Measurements from ENCODE around the gene SBF2. TPM values are rescaled to one million over a fixed set of nuclear protein-coding genes. Genes with fewer than 3 reads are reported as not detected.

SBF2 gene
- total and polyA plus RNA-seq, 2 donors (not counting 1 experiment from before 2014, with no cell fraction given), result 5.6 to 17.7 TPM

- Histone ChIP-seq H3K4me2 (replicated peaks; ENCODE audit: low read depth, low read length, poor library complexity, severe bottlenecking) (peak overlapping the region; percentile 99), H3K27ac (ENCODE audit: low read length in 2 of 2) (no peak overlapping the region), H3K4me3 (ENCODE audit: control extremely low read depth in 1 of 5, extremely low read depth in 1 of 5, insufficient read depth in 1 of 5, low read depth in 2 of 5, low read length in 4 of 5) (peak overlapping the region in 4 of 5 experiments; percentile 41 to 78 (median 57)), H3K36me3 (replicated peaks in 1 of 2; ENCODE audit: control extremely low read depth in 1 of 2, control insufficient read depth in 1 of 2, extremely low read depth in 1 of 2, insufficient read depth in 2 of 2, low read length in 1 of 2) (no peaks in the 10 kb centered on the region), H3K9me3 (ENCODE audit: control extremely low read depth in 1 of 3, control insufficient read depth in 2 of 3, insufficient read depth in 1 of 3, low read length in 2 of 3) (no peaks in the 10 kb centered on the region), H2AFZ (ENCODE audit: insufficient read depth, low read depth, low read length, poor library complexity, severe bottlenecking) (peak overlapping the region; percentile 91), H3K27me3 (replicated peaks in 1 of 4; ENCODE audit: control extremely low read depth in 1 of 4, control insufficient read depth in 3 of 4, insufficient read depth in 4 of 4, low read length in 3 of 4) (peaks cover 0 to 25% (median 13%) of the 10 kb centered on the region in 4 experiments), H4K20me1 (ENCODE audit: control insufficient read depth, insufficient read depth, low read length, poor library complexity, severe bottlenecking) (no peaks in the 10 kb centered on the region), H3K79me2 (ENCODE audit: control insufficient read depth, insufficient read depth, low read length) (peaks cover 5% of the 10 kb centered on the region), H3K9ac (ENCODE audit: low read length) (peak overlapping the region; percentile 88), H3K4me1 (ENCODE audit: control insufficient read depth in 2 of 2, insufficient read depth in 2 of 2, low read length in 2 of 2) (peaks cover 19 to 20% of the 10 kb centered on the region in 2 donors)
- Mint-ChIP-seq H3K4me3 (peak overlapping the region; percentile 87), H3K4me1 (peaks cover 24% of the 10 kb centered on the region), H3K27ac (peak overlapping the region; percentile 42), H3K27me3 (peaks cover 40% of the 10 kb centered on the region), H3K9me3 (ENCODE audit: insufficient read depth) (no peaks in the 10 kb centered on the region)
- WGBS (ENCODE audit: insufficient coverage), result no CpG with 5 or more reads among the region's 10 CpGs
- intact Hi-C loops (cut with micrococcal nuclease), result loop anchor here (2.0 to 5.0 kb wide), 2 partner anchors 14 to 1547 kb away; partner anchors contain the start of gene USP47
- no peak for TF ChIP-seq EZH2 (IDR thresholded peaks at IDR 0.05; ENCODE audit: borderline replicate concordance, insufficient read depth, low read depth, low read length, poor library complexity, severe bottlenecking)
- CTCF ChIA-PET, result interaction anchor here (1.2 to 2.1 kb wide), 4 partner anchors 10 to 88 kb away, joined by 4 to 14 read pairs (median 8); partner anchors contain the start of gene ADM
- peak; percentile 49 for DNase-seq
- no peak for ATAC-seq (ENCODE audit: low read depth)
- POLR2A ChIA-PET, result interaction anchor here (0.7 to 1.0 kb wide), 2 partner anchors 9 to 39 kb away, joined by 4 to 5 read pairs; partner anchors contain the start of gene ADM
Measured at GRCh38 chr11:10295064-10295901, 1.3 kb upstream of the SBF2 start.

GRCh38 chr11:10294290-10294953 lies 403 bp upstream of the SBF2 start:
- peak overlapping the region; percentile 99 for H3K4me2 ChIP-seq (replicated peaks; ENCODE audit: low read depth, low read length, poor library complexity, severe bottlenecking)
- H3K36me3 ChIP-seq (replicated peaks in 1 of 2; ENCODE audit: control extremely low read depth in 1 of 2, control insufficient read depth in 1 of 2, extremely low read depth in 1 of 2, insufficient read depth in 2 of 2, low read length in 1 of 2), result no peaks in the 10 kb centered on the region
- H3K4me3 ChIP-seq (ENCODE audit: control extremely low read depth in 1 of 5, extremely low read depth in 1 of 5, insufficient read depth in 1 of 5, low read depth in 2 of 5, low read length in 4 of 5), result peak overlapping the region; percentile 49 to 92 (median 70)
- Mint-ChIP-seq H3K27ac (no peak overlapping the region), H3K4me1 (peaks cover 24% of the 10 kb centered on the region), H3K9me3 (ENCODE audit: insufficient read depth) (no peaks in the 10 kb centered on the region), H3K4me3 (peak overlapping the region; percentile 87), H3K27me3 (peaks cover 40% of the 10 kb centered on the region)
- no peaks in the 10 kb centered on the region for H3K9me3 ChIP-seq (ENCODE audit: control extremely low read depth in 1 of 3, control insufficient read depth in 2 of 3, insufficient read depth in 1 of 3, low read length in 2 of 3)
- peaks cover 8% of the 10 kb centered on the region for H4K20me1 ChIP-seq (ENCODE audit: control insufficient read depth, insufficient read depth, low read length, poor library complexity, severe bottlenecking)
- intact Hi-C loops (cut with micrococcal nuclease), result loop anchor here (1.0 to 2.0 kb wide), 2 partner anchors 9 to 14 kb away; no protein-coding TSS in a partner anchor
- CTCF ChIA-PET, result interaction anchor here (0.7 to 2.1 kb wide), 4 partner anchors 11 to 16 kb away, joined by 3 to 14 read pairs (median 8); partner anchors contain the start of gene ADM
- H3K4me1 ChIP-seq (ENCODE audit: control insufficient read depth in 2 of 2, insufficient read depth in 2 of 2, low read length in 2 of 2), result peaks cover 19 to 20% of the 10 kb centered on the region in 2 donors
- H3K9ac ChIP-seq (ENCODE audit: low read length), result peak overlapping the region; percentile 88
- H3K79me2 ChIP-seq (ENCODE audit: control insufficient read depth, insufficient read depth, low read length), result peaks cover 13% of the 10 kb centered on the region
- no peak for DNase-seq
- no peak for ATAC-seq (ENCODE audit: low read depth)
- no peak overlapping the region for H3K27ac ChIP-seq (ENCODE audit: low read length in 2 of 2)
- peaks cover 0 to 25% (median 13%) of the 10 kb centered on the region in 4 experiments for H3K27me3 ChIP-seq (replicated peaks in 1 of 4; ENCODE audit: control extremely low read depth in 1 of 4, control insufficient read depth in 3 of 4, insufficient read depth in 4 of 4, low read length in 3 of 4)
- POLR2A ChIA-PET, result interaction anchor here (0.7 to 1.0 kb wide), 2 partner anchors 10 to 38 kb away, joined by 4 to 5 read pairs; partner anchors contain the start of gene ADM
- TF ChIP-seq EZH2 (IDR thresholded peaks at IDR 0.05; ENCODE audit: borderline replicate concordance, insufficient read depth, low read depth, low read length, poor library complexity, severe bottlenecking) (no peak), CTCF (IDR thresholded peaks at IDR 0.05) (no peak)
- H2AFZ ChIP-seq (ENCODE audit: insufficient read depth, low read depth, low read length, poor library complexity, severe bottlenecking), result peak overlapping the region; percentile 91
- WGBS (ENCODE audit: insufficient coverage), result 1% methylated on average over 38 of the region's 45 CpGs

Data from B cell (primary cell).